GM10266 (cell line): ENCODE results near the gene ADGRF4.

ENCODE experiments used
- DNase-seq: peaks from one replicate; pipeline ENCODE4 v3.0.0; 2012; ENCODE audit errors: extremely low spot score
- TF ChIP-seq, protein P1 (sequence below): IDR thresholded peaks from 2 replicates; pipeline ENCODE4 v1.5.1; 2012; ENCODE audit warnings: mild to moderate bottlenecking, low read depth; ENCODE audit not compliant: control insufficient read depth, insufficient read depth; ENCODE audit errors: missing control alignments

ADGRF4 gene

DNA sequence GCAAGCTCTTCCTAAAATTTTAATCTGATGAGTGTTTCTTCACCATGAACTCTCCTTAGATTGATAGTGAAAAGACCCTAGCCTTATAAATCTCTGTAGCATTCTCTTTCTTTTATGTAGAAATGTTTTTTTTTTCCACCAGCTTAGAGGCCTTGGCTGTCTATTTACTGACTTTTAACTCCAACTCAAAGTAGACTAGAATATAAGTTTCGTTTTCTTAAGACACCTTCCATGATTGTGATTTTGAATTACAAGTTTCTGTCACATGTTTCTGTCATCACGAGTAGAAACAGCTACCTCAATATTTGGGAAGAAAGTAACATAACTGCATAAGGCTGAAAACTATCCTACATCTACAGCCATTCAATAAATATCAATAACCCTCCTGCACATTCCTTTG, 17.8 kb downstream of the ADGRF4 start:
- no peak for DNase-seq
- TF ChIP-seq, protein P1, sequence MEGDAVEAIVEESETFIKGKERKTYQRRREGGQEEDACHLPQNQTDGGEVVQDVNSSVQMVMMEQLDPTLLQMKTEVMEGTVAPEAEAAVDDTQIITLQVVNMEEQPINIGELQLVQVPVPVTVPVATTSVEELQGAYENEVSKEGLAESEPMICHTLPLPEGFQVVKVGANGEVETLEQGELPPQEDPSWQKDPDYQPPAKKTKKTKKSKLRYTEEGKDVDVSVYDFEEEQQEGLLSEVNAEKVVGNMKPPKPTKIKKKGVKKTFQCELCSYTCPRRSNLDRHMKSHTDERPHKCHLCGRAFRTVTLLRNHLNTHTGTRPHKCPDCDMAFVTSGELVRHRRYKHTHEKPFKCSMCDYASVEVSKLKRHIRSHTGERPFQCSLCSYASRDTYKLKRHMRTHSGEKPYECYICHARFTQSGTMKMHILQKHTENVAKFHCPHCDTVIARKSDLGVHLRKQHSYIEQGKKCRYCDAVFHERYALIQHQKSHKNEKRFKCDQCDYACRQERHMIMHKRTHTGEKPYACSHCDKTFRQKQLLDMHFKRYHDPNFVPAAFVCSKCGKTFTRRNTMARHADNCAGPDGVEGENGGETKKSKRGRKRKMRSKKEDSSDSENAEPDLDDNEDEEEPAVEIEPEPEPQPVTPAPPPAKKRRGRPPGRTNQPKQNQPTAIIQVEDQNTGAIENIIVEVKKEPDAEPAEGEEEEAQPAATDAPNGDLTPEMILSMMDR, result no peak

DNA sequence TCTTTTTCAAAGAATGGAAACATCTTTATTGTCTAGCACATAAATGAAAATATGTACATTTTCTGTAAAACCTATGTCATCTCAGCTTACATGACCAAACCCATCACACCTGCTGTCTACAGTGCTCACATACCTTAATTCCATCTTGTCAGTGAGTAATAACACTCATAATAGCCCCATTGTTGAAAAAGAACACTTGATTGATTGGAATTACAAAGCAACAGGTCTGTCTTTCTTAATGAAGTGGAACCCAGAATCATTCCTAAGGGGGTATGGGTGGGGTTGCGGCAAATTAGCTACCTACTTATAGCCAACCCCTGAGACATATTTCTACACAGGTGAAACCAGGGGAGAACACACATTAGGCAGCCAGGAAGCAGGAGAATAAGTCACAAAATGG, 20.2 kb downstream of the ADGRF4 start:
- DNase-seq, result no peak
- TF ChIP-seq, protein P1, result no peak

DNA sequence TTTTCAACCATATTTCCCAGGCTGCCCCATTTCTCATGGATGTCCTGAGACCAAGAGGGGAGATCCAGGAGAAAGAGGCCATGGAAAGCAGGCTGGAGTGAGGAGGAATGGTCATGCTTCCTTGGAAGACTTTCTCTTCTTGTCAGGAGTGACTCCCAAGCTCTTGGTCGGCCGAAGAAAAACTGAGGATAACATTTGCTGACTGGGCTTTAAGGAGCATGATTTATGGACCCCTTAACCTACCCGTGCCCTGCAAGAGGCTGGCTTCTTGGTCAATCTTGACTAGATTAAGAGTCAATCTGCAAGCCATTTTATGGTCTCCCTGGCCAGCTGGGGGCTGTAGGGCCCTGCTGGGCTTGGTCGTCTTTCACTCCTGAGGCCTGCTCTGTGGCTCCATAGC, 22.8 kb downstream of the ADGRF4 start:
- TF ChIP-seq, protein P1, result no peak

DNA sequence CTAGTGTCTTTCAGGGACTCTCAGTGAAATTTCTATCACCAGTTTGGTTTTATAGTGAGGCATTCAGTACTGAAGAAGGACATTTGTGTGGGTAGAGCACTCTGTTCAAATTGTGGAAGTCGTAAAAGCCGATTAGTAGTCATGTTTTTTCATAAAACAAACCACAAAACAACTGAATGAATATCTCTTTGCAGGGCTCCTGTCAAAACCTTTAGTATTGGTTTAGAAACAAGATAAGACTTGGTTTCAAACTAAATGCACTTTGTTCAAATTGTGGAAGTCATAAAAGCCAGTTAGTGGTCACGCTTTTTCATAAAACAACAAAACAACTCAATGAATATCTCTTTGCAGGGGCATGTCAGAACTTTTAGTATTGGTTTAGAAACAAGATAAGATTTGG, 23.8 kb downstream of the ADGRF4 start:
- TF ChIP-seq, protein P1, result no peak
- DNase-seq, result peak; percentile 32

More for the DNA sequence above, 22.8 kb downstream of the ADGRF4 start:
- no peak for DNase-seq

DNA sequence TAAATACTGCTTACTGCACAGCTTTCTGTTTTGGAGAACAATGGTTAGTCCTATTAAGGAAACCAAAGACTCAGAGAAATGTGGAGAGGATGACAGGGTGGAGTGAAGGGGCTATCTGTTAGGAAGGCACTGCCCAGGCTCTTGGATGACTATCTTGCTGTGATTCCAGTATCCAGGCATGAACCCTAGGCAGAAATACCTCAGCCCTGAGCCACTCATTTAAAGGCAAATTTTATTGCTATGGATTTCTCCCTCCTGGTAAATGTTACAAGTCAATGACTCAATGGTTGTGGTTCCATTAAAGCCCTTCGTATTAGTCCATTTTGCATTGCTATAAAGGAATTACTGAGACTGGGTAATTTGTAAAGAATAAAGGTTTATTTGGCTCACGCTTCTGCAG, 25.9 kb downstream of the ADGRF4 start:
- no peak for DNase-seq
- TF ChIP-seq, protein P1, result no peak

DNA sequence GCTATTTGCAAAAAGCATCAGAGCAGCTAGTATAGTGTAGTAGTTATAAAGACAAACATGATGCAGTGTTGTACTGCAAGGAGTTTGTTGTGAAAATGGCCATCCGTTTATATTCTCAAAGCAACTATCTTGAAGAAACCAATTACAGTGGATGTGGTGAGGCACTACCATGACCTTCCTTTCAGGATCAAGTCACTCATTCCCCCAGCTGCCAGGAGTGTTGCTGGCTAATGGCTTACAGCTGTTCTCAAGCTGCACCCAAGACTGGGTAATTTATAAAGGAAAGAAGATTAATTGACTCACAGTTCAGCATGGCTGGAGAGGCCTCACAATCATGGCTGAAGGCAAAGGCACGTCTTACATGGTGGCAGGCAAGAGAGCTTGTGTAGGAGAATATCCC, 29.0 kb downstream of the ADGRF4 start:
- no peak for DNase-seq
- TF ChIP-seq, protein P1, result no peak

DNA sequence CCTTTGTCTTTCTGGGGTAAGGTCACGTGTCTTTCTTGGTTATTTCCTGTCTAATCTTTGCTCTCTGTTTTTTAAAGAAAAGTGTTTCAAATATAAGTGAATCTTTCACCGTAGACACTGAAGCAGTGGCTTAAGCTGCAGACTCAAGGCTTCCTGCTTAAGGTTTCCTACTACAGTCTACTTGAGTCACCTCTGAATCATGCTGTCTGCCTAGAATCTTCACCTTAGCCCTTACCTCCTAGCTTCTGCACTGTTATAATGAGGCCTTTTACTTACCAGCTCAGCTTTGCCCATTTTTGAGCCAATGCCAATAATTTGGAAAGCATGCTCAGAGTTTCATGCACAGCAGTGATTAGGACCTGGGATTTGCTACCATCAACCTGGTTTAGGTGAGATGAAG, 30.6 kb downstream of the ADGRF4 start:
- no peak for DNase-seq
- TF ChIP-seq, protein P1, result no peak
